ENCODE data around the gene TP63.

Gene TP63

DNA sequence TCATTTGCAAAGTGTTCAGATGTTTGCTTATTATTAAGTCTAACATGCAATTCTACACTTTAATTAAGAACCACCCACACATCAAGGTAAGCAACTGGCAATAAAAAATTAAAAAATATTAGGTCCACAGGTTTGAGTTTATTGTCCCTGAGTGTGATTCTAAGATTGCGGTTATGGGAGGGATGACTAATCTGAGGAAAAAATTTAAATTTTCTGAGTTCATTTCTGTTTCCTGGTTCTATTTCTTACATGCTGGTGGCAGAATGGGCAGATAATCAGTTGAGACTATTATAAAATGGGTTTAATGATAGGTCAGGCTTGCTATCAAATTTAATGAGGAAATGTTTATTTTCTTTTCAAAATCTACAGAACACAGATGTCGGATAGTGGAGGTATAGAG is 105.9 kb downstream of the TP63 start:
- POLR2A ChIA-PET, result no interaction called here
- CTCF ChIA-PET, result no interaction called here

DNA sequence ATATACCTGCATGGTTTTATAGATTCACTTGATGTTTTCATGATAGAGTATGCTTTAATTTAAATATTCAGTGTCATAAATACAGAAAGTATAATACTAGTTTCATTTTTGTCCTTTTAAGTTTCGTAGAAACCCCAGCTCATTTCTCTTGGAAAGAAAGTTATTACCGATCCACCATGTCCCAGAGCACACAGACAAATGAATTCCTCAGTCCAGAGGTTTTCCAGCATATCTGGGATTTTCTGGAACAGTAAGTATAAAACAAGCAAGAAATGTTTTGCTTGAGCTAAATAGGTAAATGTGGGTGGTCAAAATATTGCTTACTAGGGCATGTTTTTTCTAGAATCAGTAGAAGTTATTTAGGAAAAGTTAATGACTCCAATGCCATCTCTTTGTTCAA is 106.4 kb downstream of the TP63 start:
- ChIA-PET POLR2A (interaction anchor here (0.6 kb wide), 2 partner anchors 10 to 226 kb away, joined by 3 read pairs; no protein-coding TSS in a partner anchor), CTCF (no interaction called here)
- no peak for TF ChIP-seq CTCF (IDR thresholded peaks at IDR 0.05; ENCODE audit: insufficient read depth, low read length, missing control alignments)
- DNase-seq (ENCODE audit: low read depth, low spot score), result no peak
- H3K4me3 ChIP-seq (ENCODE audit: low read depth, low read length), result no peak overlapping the region

More for the DNA sequence above, 105.9 kb downstream of the TP63 start:
- H3K4me3 ChIP-seq (ENCODE audit: low read depth, low read length), result no peak overlapping the region
- no peak for TF ChIP-seq CTCF (IDR thresholded peaks at IDR 0.05; ENCODE audit: insufficient read depth, low read length, missing control alignments)
- no peak for DNase-seq (ENCODE audit: low read depth, low spot score)

- H3K4me3 ChIP-seq (ENCODE audit: low read depth, low read length), result no peak overlapping the region
- ChIA-PET CTCF (no interaction called here), POLR2A (no interaction called here)
- TF ChIP-seq CTCF (IDR thresholded peaks at IDR 0.05; ENCODE audit: insufficient read depth, low read length, missing control alignments), result no peak
- no peak for DNase-seq (ENCODE audit: low read depth, low spot score)
Measured at GRCh38 chr3:189739378-189739777, 108.2 kb downstream of the TP63 start.

DNA sequence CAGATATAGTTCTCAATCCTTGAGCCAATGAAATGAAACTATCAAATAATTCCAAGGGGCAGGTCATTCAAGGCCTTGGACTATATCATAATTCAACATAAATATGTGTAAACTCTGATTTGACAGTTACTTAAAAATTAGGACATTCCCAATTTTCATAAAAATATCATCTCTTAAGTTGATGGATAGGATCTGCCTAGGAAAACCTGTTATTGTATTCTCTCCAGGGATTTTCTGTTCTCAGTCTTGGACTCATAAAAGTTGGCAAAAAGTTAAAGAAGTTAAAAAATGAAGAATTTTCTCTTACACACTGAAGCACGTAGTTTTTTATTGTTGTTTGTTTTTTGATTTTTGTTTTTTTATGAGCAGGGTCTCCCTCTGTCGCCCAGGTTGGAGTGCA is 109.0 kb downstream of the TP63 start:
- TF ChIP-seq CTCF (IDR thresholded peaks at IDR 0.05; ENCODE audit: insufficient read depth, low read length, missing control alignments), result no peak
- POLR2A ChIA-PET, result no interaction called here

GRCh38 chr3:189744235-189744634 is 113.0 kb downstream of the TP63 start:
- TF ChIP-seq CTCF (IDR thresholded peaks at IDR 0.05; ENCODE audit: insufficient read depth, low read length, missing control alignments), result no peak
- no peak for DNase-seq (ENCODE audit: low read depth, low spot score)
- ChIA-PET POLR2A (no interaction called here), CTCF (no interaction called here)
- H3K4me3 ChIP-seq (ENCODE audit: low read depth, low read length), result no peak overlapping the region

More for the DNA sequence above, 109.0 kb downstream of the TP63 start:
- DNase-seq (ENCODE audit: low read depth, low spot score), result no peak
- no peak overlapping the region for H3K4me3 ChIP-seq (ENCODE audit: low read depth, low read length)
- CTCF ChIA-PET, result no interaction called here

DNA sequence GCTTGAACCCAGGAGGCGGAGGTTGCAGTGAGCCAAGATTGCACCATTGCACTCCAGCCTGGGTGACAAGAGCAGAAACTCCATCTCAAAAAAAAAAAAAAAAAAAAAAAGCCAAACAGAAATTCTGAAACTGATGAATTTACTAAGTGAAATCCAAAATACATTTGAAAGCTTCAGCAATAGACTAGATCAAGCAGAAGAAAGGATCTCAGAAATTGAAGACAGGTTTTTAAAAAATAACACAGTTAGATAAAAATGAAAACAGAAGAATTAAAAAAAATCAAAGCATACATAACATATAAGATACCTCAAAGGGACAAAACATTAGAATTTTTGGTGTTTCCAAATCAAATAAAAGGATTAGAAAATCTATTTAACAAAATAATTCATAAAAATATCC is 114.4 kb downstream of the TP63 start:
- POLR2A ChIA-PET, result no interaction called here
- CTCF ChIA-PET, result no interaction called here
- no peak for TF ChIP-seq CTCF (IDR thresholded peaks at IDR 0.05; ENCODE audit: insufficient read depth, low read length, missing control alignments)

More for the DNA sequence above, 114.4 kb downstream of the TP63 start:
- no peak overlapping the region for H3K4me3 ChIP-seq (ENCODE audit: low read depth, low read length)
- DNase-seq (ENCODE audit: low read depth, low spot score), result no peak

All from AG04449 (cell line).